Right atrium auricular region (tissue), 2 donors: Measurements from ENCODE around the gene NOL6. TPM values are rescaled to one million over a fixed set of nuclear protein-coding genes. Genes with fewer than 3 reads are reported as not detected.

ENCODE experiments used
- DNase-seq: peaks from one replicate; pipeline ENCODE4 v3.0.0-alpha.2; 2019; ENCODE audit warnings: low spot score
- H3K27ac ChIP-seq, 2 donors: fragments of 200-600 bp; sonication (generic); 1 replicate in 1 of 2; 2 replicates in 1 of 2; pipeline ENCODE4 v1.5.1; 2016 to 2019
- H3K27me3 ChIP-seq, 2 donors: fragments of 200-600 bp; sonication (generic); one replicate each; pipeline versions ENCODE4 v1.5.1 to v1.6.0; 2017 to 2019
- H3K36me3 ChIP-seq: fragments of 200-600 bp; sonication (generic); one replicate; pipeline ENCODE4 v1.5.1; 2016
- H3K4me1 ChIP-seq, 2 donors: fragments of 200-600 bp; sonication (generic); one replicate each; pipeline versions ENCODE4 v1.5.1 to v1.6.0; 2017 to 2019
- H3K4me3 ChIP-seq, 2 donors: fragments of 200-600 bp; sonication (generic); 1 replicate in 1 of 2; 2 replicates in 1 of 2; pipeline ENCODE4 v1.5.1; 2017 to 2019; ENCODE audit warnings: mild to moderate bottlenecking in 1 of 2, moderate library complexity in 1 of 2
- H3K9me3 ChIP-seq, 2 donors: fragments of 200-600 bp; sonication (generic); one replicate each; pipeline ENCODE4 v1.5.1; 2019
- CTCF ChIP-seq, 2 donors: fragments of 200-600 bp; sonication (generic); IDR thresholded peaks; one replicate each; pipeline ENCODE4 v1.5.1; 2019; ENCODE audit warnings: antibody characterized with exemption in 2 of 2
- total RNA-seq, 2 donors: library from RNA; depleted of rRNA; stranded (reverse); fragments of >200 nt; gene quantifications; one replicate each; pipeline ENCODE4 v1.1.0, GENCODE V29; 2016

NOL6 gene
- total RNA-seq, 2 donors from 2014 or later = 12.5 to 16.1 TPM

- no peaks in the 10 kb centered on the region for H3K27me3 ChIP-seq
- DNase-seq = no peak
- peaks cover 91% of the 10 kb centered on the region for H3K36me3 ChIP-seq
- peaks cover 0 to 9% of the 10 kb centered on the region in 2 donors for H3K4me1 ChIP-seq
- H3K27ac ChIP-seq = no peak overlapping the region
- H3K4me3 ChIP-seq = no peak overlapping the region
- TF ChIP-seq CTCF (IDR thresholded peaks at IDR 0.05) = no peak
- H3K9me3 ChIP-seq = no peaks in the 10 kb centered on the region
Observed at GRCh38 chr9:33467526-33467925, 6.2 kb downstream of the NOL6 start.

- TF ChIP-seq CTCF (IDR thresholded peaks at IDR 0.05) = peak; percentile 93 to 97
- Histone ChIP-seq H3K4me1 (peaks cover 0 to 2% of the 10 kb centered on the region in 2 donors), H3K4me3 (no peak overlapping the region), H3K27ac (no peak overlapping the region), H3K9me3 (no peaks in the 10 kb centered on the region), H3K36me3 (peaks cover 95% of the 10 kb centered on the region), H3K27me3 (no peaks in the 10 kb centered on the region)
- no peak for DNase-seq
Observed at GRCh38 chr9:33466565-33467495, 6.9 kb downstream of the NOL6 start.

GRCh38 chr9:33465596-33466564, 7.8 kb downstream of the NOL6 start:
- Histone ChIP-seq H3K4me1 (no peaks in the 10 kb centered on the region), H3K36me3 (peaks cover 93% of the 10 kb centered on the region), H3K27me3 (no peaks in the 10 kb centered on the region), H3K9me3 (no peaks in the 10 kb centered on the region), H3K27ac (no peak overlapping the region), H3K4me3 (no peak overlapping the region)
- TF ChIP-seq CTCF (IDR thresholded peaks at IDR 0.05) = no peak
- DNase-seq = no peak

GRCh38 chr9:33465096-33465495, 8.6 kb downstream of the NOL6 start:
- H3K27me3 ChIP-seq = no peaks in the 10 kb centered on the region
- peaks cover 86% of the 10 kb centered on the region for H3K36me3 ChIP-seq
- DNase-seq = no peak
- no peaks in the 10 kb centered on the region for H3K9me3 ChIP-seq
- TF ChIP-seq CTCF (IDR thresholded peaks at IDR 0.05) = no peak
- H3K4me1 ChIP-seq = no peaks in the 10 kb centered on the region
- no peak overlapping the region for H3K27ac ChIP-seq
- no peak overlapping the region for H3K4me3 ChIP-seq

GRCh38 chr9:33464045-33464636, 9.6 kb downstream of the NOL6 start:
- no peak for DNase-seq
- no peak for TF ChIP-seq CTCF (IDR thresholded peaks at IDR 0.05)

More at GRCh38 chr9:33464045-33464636, 9.6 kb downstream of the NOL6 start:
- Histone ChIP-seq H3K27me3 (no peaks in the 10 kb centered on the region), H3K27ac (no peak overlapping the region), H3K4me1 (no peaks in the 10 kb centered on the region), H3K4me3 (no peak overlapping the region), H3K9me3 (no peaks in the 10 kb centered on the region), H3K36me3 (peaks cover 77% of the 10 kb centered on the region)
